ENCODE measurements around the gene PLIN5. TPM values are rescaled to one million over a fixed set of nuclear protein-coding genes. Genes with fewer than 3 reads are reported as not detected.
A peak's percentile ranks its signal among the peaks of the same experiment; 100 is the strongest.

The PLIN5 gene
- total RNA-seq, 1 experiment from 2014 or later, result 4.5 TPM

GRCh38 chr19:4505570-4506448 lies 29.2 kb downstream of the PLIN5 start:
- DNase-seq (ENCODE audit: low spot score), result no peak

- DNase-seq (ENCODE audit: low spot score), result no peak
Observed at GRCh38 chr19:4504891-4505569, 30.0 kb downstream of the PLIN5 start.

DNA sequence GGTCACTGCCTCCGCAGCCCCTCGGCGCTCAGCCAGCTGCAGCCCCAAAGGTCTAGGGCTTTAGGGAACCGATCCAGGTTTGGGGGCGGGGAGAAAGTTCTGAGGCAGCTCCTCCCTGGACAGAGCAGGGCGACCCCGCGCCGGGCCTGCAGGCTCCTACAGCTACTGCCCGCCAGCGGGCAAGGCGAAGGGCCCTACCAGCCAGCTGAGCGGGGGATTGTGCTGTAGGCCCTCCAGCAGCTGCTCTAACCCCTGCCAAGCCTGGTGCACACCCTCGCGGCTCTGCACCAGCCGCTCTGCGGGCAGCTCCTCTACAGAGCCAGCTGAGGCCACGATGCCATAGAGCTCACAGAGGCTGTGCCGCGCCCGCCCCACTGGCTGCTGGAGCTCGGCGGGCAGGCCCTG lies 30.7 kb downstream of the PLIN5 start:
- no peak for DNase-seq (ENCODE audit: low spot score)

GRCh38 chr19:4503825-4504170 lies 31.2 kb downstream of the PLIN5 start:
- DNase-seq (ENCODE audit: low spot score), result no peak

GRCh38 chr19:4503132-4503824 lies 31.7 kb downstream of the PLIN5 start:
- no peak for DNase-seq (ENCODE audit: low spot score)

DNA sequence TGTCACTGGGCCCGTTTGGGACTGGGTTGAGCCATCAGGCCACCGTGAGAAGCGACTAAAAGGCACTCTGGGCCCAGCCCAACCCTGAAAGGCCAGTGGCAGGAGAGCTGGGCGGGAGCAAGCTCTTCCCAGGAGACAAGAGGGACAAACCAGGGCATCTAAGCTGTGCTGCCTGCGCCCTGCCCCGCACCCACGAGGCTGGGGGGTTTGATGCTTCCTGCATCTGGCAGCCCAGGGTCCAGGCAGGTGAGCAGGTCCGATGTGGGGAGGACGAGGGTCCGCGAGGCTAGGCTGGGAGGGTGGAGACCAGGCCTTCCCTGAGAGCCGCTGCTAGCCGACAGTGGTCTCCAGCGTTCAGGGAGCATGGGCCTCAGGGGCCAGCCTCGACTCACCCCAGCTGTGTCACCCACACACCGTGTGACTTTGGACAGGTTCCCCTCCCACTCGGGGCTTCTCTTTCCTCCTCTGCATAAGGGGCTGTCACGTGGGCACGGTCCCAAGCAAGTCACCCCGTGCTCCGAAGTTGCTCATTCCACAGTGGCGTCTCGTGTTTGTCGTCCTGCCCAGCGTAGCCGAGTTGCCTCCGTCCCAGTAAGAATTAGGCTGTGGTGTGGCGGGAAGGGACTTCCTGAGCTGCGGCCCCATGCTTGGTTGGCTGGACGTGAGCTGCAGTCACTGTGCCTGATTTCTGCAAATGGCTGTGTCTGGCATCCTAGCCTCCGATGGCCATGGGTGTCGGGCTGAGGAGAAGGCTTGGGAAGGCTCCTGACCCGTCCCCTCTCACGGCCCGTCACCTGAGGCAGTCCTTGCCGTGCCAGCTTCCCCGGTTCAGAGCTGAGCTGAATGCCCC lies 32.5 kb downstream of the PLIN5 start:
- DNase-seq (ENCODE audit: low spot score), result no peak

- no peak for DNase-seq (ENCODE audit: low spot score)
Observed at GRCh38 chr19:4501691-4502090, 33.3 kb downstream of the PLIN5 start.

DNA sequence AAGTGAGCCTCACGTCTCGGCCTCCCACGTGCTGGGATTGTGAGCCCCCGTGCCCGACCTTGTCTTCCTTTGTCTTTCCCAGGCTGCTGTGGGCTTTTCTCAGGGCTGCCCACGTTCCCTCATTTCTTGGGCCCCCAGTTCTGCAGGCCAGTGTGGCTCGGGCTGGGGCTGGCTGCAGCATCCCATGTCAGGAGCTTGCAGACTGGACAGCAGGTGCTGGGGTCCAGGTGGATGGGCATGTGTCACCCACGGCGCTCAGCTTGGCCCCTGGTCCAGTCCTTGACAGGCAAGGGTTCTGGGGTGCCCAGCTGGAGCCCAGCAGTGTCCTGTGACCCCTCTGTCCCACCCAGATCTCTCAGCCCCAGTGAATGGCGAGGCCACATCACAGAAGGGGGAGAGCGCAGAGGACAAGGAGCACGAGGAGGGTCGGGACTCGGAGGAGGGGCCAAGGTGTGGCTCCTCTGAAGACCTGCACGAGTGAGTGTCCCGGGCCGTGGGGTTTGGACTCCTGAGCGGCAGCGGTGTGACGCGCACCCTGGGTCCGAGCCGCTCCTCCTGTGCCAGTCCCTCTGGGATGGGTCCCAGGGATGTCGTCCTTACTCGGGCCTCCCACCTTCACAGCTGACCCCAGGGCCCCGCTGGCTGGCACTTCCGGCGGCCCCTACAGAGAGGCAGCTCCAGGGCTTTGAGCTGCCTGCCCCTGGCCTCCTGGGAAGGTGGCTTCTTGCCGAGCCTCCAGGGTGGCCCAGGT lies 34.0 kb downstream of the PLIN5 start:
- DNase-seq (ENCODE audit: low spot score), result no peak

GRCh38 chr19:4499855-4500254 lies 35.2 kb downstream of the PLIN5 start:
- DNase-seq (ENCODE audit: low spot score), result no peak

DNA sequence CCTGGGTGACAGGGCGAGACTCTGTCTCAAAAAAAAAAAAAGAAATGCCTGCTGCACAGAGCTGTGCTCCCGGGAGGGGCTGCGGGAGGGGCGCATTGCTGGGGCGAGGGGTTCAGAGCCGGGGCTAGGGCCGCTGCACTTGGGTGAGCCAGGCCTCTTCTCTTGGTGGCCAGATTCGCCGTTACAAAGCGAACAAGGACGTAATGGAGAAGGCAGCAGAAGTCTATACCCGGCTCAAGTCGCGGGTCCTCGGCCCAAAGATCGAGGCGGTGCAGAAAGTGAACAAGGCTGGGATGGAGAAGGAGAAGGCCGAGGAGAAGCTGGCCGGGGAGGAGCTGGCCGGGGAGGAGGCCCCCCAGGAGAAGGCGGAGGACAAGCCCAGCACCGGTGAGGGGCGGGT lies 35.7 kb downstream of the PLIN5 start:
- DNase-seq (ENCODE audit: low spot score), result no peak

GRCh38 chr19:4498694-4499093 lies 36.3 kb downstream of the PLIN5 start:
- DNase-seq (ENCODE audit: low spot score), result no peak

DNA sequence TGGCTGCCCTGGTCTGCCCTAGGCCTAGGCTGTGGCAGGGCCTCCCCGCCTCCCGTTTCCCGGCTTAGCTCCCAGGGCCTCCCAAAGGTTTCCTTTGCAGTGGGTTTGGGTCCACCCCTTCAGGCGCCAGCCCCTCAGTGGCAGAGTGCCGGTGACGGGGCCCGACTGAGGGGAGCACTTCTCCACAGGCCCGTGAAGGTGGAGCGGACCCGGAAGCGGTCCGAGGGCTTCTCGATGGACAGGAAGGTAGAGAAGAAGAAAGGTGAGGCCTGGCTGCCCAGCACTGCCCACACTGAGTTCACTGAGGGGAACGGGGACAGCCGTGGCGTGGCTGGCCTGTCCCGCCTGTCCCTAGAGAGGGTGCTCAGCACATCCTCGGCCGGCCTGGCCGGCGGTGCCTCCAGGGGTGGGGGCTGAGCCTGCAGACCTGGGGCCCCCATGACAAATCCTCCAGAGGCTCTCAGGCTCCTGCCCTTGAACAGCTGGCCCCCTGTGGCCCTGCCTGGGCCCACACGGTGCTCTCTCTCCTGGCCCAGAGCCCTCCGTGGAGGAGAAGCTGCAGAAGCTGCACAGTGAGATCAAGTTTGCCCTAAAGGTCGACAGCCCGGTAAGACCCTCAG lies 37.1 kb downstream of the PLIN5 start:
- DNase-seq (ENCODE audit: low spot score), result no peak

DNA sequence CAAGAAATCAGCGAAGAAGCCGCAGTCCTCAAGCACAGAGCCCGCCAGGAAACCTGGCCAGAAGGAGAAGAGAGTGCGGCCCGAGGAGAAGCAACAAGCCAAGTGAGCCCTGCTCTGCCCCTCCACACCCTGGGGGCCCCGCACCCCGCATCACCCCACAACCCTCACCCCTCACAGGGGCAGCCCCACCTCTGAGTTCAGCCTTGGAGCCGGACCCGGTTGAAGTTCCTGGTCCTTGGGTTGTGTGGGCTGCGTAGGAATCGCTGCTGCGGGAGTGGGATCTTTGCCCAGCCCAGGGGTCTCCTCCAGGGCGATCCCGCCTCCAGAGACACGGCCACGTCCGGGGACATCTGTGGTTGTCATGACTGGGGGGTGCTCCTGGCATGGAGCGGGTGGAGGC lies 38.7 kb downstream of the PLIN5 start:
- no peak for DNase-seq (ENCODE audit: low spot score)

DNA sequence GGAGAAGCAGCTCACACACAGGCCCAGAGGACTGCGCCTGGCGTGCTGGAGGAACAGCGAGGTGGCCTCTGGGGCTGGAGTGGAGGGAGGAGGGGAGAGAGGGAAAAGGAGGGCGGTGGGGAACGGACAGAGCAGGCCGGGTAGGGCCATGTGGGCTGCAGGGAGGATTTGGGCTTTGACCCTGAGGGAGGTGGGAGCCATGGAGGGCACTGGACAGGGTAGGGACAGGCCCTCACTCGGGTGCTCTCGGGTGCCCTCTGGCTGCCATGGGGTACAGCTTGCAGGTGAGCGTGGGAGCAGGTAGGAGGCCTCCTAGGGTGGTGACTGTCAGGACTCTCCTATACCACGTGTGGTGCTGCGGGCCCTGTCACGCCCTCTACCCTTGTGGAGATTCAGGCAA lies 39.6 kb downstream of the PLIN5 start:
- DNase-seq (ENCODE audit: low spot score), result peak; percentile 57

- no peak for DNase-seq (ENCODE audit: low spot score)
Observed at GRCh38 chr19:4494691-4495064, 40.3 kb downstream of the PLIN5 start.

DNA sequence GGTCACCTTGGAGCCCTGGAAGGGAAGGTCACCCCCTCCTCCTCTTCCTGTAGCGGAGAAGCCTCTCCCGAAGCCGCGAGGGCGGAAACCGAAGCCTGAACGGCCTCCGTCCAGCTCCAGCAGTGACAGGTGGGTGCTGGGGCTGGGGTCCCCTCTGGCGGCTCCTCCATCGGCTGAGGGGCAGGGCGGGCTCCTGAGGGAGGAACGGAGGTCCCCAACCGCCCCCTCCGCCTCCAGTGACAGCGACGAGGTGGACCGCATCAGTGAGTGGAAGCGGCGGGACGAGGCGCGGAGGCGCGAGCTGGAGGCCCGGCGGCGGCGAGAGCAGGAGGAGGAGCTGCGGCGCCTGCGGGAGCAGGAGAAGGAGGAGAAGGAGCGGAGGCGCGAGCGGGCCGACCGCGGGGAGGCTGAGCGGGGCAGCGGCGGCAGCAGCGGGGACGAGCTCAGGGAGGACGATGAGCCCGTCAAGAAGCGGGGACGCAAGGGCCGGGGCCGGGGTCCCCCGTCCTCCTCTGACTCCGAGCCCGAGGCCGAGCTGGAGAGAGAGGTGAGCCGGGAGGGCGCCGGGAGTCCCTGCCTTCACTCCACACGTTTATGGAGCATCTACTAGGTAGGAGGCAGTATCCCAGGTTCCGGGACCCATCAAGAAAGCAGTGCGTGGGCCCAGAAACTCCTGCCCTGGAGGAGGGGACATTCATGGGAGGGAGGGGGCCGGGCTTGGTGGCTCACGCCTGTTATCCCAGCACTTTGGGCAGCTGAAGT lies 40.9 kb downstream of the PLIN5 start:
- no peak for DNase-seq (ENCODE audit: low spot score)

- DNase-seq (ENCODE audit: low spot score), result no peak
Observed at GRCh38 chr19:4493104-4493928, 41.7 kb downstream of the PLIN5 start.

GRCh38 chr19:4492337-4493103 lies 42.5 kb downstream of the PLIN5 start:
- no peak for DNase-seq (ENCODE audit: low spot score)

Data from HT-29 (cell line).